ENCODE data around the gene AHRR. TPM values are rescaled to one million over a fixed set of nuclear protein-coding genes. Genes with fewer than 3 reads are reported as not detected.

The AHRR gene
- total RNA-seq, 1 experiment from 2014 or later = 2.6 TPM

DNA sequence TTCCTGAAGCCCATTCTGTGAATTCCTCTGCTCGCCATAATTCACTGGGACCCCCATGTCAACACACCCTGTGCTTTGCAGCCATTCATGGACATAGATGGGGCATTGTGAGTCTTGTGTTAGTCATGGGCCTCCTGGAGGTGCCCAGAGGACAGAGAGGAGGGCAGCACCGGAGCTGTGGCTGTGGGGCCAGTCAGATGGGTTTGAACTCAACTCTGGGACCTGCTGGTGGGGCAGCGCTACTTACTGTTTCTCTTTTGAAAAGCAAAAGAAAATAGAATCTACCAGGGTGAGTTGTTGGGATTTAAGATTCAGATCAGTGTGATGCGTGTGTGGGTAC is 110.2 kb downstream of the AHRR start:
- H3K9ac ChIP-seq (ENCODE audit: low read length) = no peak overlapping the region
- no peak overlapping the region for H3K4me3 ChIP-seq (ENCODE audit: low read length)
- no peak overlapping the region for H3K4me2 ChIP-seq (ENCODE audit: low read depth, low read length, poor library complexity, severe bottlenecking)
- no peaks in the 10 kb centered on the region for H4K20me1 ChIP-seq (ENCODE audit: insufficient read depth, low read depth, low read length)
- no peaks in the 10 kb centered on the region for H3K79me2 ChIP-seq (ENCODE audit: low read length)
- H3K36me3 ChIP-seq (ENCODE audit: insufficient read depth, low read length) = no peaks in the 10 kb centered on the region
- H3K27ac ChIP-seq (ENCODE audit: low read length) = no peak overlapping the region
- H3K27me3 ChIP-seq (ENCODE audit: low read length) = no peaks in the 10 kb centered on the region
- no peaks in the 10 kb centered on the region for H3K4me1 ChIP-seq (ENCODE audit: low read length)
- H3K9me3 ChIP-seq (ENCODE audit: low read length) = no peaks in the 10 kb centered on the region
- no peak overlapping the region for H2AFZ ChIP-seq (ENCODE audit: low read length)
- no peak for DNase-seq
- H3K9me2 ChIP-seq (replicated peaks; ENCODE audit: insufficient read depth, low read length) = no peaks in the 10 kb centered on the region

DNA sequence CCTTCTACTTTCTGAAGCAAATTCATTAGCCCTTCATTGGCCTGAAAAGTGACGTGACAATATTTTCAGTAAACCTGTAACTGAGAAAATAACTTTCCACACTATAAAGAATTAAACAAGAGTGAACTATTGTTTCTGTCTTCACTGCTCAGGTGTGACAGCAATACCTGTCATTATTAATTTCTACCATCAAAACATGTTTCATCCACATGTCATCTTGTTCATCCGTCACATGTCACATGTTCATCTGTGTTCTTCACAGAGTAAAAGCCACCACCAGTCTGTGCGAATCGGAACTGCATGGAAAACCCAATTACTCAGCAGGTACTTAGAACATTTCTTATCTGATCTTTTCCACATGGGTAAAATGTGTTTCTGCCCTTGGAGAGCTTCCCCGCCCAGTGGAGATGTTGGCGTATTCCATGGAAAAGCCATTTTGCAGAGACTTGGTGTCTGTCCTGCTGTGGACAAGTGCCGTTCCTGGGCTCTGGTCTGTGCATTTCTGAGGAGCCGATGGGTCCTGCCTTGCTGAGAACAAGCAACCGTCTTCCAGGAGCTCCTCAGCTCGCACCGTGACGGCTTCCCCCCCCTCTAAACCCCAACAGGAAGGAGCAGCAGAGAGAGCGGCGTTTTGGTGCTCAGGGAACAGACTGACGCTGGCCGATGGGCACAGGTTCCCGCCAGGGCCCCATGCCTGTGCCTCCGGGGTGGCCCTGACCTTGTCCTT is 110.8 kb downstream of the AHRR start:
- DNase-seq = no peak
- no peaks in the 10 kb centered on the region for H3K4me1 ChIP-seq (ENCODE audit: low read length)
- no peak overlapping the region for H3K4me2 ChIP-seq (ENCODE audit: low read depth, low read length, poor library complexity, severe bottlenecking)
- no peak overlapping the region for H2AFZ ChIP-seq (ENCODE audit: low read length)
- H3K9me2 ChIP-seq (replicated peaks; ENCODE audit: insufficient read depth, low read length) = no peaks in the 10 kb centered on the region
- no peak overlapping the region for H3K4me3 ChIP-seq (ENCODE audit: low read length)
- H3K36me3 ChIP-seq (ENCODE audit: insufficient read depth, low read length) = no peaks in the 10 kb centered on the region
- no peaks in the 10 kb centered on the region for H3K27me3 ChIP-seq (ENCODE audit: low read length)
- no peak overlapping the region for H3K27ac ChIP-seq (ENCODE audit: low read length)
- no peaks in the 10 kb centered on the region for H3K9me3 ChIP-seq (ENCODE audit: low read length)
- H3K9ac ChIP-seq (ENCODE audit: low read length) = no peak overlapping the region
- no peaks in the 10 kb centered on the region for H3K79me2 ChIP-seq (ENCODE audit: low read length)
- H4K20me1 ChIP-seq (ENCODE audit: insufficient read depth, low read depth, low read length) = no peaks in the 10 kb centered on the region

DNA sequence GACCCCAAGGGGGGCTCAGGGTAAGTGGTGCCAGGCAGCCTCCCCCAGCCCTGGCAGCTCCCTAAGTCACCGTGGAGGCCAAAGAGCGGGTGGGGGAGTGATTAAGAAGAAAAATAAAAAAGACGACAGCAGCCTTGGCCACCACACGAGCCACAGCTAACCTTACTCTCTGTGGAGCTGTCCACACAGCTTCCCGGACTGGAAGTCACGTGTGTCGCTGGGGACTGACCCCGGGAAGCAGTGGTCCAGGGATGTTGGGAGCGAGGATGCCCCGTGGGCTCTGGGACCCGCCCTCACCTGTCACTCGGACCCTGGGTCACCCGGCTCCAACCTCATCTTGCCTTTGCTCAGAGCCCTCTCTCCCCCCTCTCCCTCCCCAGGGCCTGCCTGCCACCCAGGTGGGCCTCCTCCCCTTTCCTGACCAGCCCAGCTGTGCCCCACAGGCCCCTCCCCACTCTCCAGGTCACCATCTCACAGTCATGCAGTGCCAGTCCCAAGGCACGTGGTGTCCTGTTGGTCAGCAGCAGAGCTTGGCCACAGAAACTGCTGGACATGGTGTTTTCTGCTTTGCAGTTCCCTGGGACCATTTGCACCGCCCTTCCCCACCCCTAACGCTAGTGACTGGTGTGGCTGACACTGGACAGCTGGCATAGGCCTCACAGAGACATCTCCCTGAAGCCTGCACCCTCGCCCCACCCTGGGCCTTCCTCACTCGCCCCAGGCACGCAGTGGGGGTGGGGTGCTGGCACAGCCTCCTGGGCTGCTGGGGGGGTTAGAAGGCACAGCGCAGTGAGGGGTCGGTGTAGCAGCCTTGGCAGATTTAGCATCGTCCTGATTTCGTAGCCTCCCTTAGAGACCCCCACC is 111.6 kb downstream of the AHRR start:
- no peak overlapping the region for H3K27ac ChIP-seq (ENCODE audit: low read length)
- no peaks in the 10 kb centered on the region for H3K9me3 ChIP-seq (ENCODE audit: low read length)
- H3K4me2 ChIP-seq (ENCODE audit: low read depth, low read length, poor library complexity, severe bottlenecking) = no peak overlapping the region
- DNase-seq = no peak
- H4K20me1 ChIP-seq (ENCODE audit: insufficient read depth, low read depth, low read length) = no peaks in the 10 kb centered on the region
- no peaks in the 10 kb centered on the region for H3K79me2 ChIP-seq (ENCODE audit: low read length)
- no peaks in the 10 kb centered on the region for H3K4me1 ChIP-seq (ENCODE audit: low read length)
- no peaks in the 10 kb centered on the region for H3K27me3 ChIP-seq (ENCODE audit: low read length)
- H3K36me3 ChIP-seq (ENCODE audit: insufficient read depth, low read length) = no peaks in the 10 kb centered on the region
- no peak overlapping the region for H2AFZ ChIP-seq (ENCODE audit: low read length)
- H3K9me2 ChIP-seq (replicated peaks; ENCODE audit: insufficient read depth, low read length) = no peaks in the 10 kb centered on the region
- H3K9ac ChIP-seq (ENCODE audit: low read length) = no peak overlapping the region
- no peak overlapping the region for H3K4me3 ChIP-seq (ENCODE audit: low read length)

DNA sequence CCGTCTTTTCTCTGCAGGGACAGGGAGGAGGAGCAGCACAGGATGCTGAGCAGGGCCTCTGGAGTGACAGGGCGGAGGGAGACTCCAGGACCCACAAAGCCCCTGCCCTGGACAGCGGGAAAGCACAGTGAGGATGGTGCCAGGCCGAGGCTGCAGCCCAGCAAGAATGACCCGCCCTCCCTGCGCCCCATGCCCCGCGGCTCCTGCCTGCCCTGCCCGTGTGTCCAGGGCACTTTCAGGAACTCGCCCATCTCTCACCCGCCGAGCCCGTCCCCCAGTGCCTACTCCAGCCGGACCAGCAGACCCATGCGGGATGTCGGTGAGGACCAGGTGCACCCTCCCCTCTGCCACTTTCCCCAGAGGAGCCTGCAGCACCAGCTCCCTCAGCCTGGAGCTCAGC is 112.3 kb downstream of the AHRR start:
- H3K9ac ChIP-seq (ENCODE audit: low read length) = no peak overlapping the region
- H3K27ac ChIP-seq (ENCODE audit: low read length) = no peak overlapping the region
- H2AFZ ChIP-seq (ENCODE audit: low read length) = no peak overlapping the region
- DNase-seq = no peak
- H3K4me3 ChIP-seq (ENCODE audit: low read length) = no peak overlapping the region
- H3K27me3 ChIP-seq (ENCODE audit: low read length) = no peaks in the 10 kb centered on the region
- H4K20me1 ChIP-seq (ENCODE audit: insufficient read depth, low read depth, low read length) = no peaks in the 10 kb centered on the region
- H3K79me2 ChIP-seq (ENCODE audit: low read length) = no peaks in the 10 kb centered on the region
- H3K9me2 ChIP-seq (replicated peaks; ENCODE audit: insufficient read depth, low read length) = no peaks in the 10 kb centered on the region
- no peaks in the 10 kb centered on the region for H3K9me3 ChIP-seq (ENCODE audit: low read length)
- H3K4me2 ChIP-seq (ENCODE audit: low read depth, low read length, poor library complexity, severe bottlenecking) = no peak overlapping the region
- H3K36me3 ChIP-seq (ENCODE audit: insufficient read depth, low read length) = no peaks in the 10 kb centered on the region
- H3K4me1 ChIP-seq (ENCODE audit: low read length) = no peaks in the 10 kb centered on the region

DNA sequence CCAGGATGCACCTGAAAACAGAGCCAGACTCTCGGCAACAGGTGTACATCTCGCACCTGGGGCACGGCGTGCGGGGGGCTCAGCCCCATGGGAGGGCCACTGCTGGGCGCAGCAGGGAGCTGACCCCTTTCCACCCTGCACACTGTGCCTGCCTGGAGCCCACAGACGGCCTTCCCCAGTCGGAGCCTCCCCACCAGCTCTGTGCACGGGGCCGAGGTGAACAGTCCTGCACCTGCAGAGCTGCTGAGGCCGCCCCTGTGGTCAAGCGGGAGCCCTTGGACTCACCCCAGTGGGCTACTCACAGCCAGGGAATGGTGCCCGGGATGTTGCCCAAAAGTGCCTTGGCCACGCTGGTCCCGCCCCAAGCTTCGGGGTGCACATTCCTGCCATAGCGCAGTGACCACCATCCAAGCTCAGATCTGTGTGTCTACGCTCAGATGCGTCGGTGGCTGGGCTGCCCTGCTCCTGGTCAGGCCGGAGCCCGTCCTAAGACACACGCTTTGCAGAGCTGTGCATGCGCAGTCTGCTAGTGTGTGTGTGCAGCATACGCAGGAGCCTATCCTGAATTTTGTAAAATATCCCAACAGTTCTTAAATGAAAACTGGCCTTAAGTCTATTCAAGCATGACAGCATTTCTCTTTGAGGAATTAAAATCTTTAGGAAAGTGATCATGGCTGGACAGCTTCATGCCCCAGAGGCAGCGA is 113.1 kb downstream of the AHRR start:
- Histone ChIP-seq H3K79me2 (ENCODE audit: low read length) (no peaks in the 10 kb centered on the region), H3K27ac (ENCODE audit: low read length) (no peak overlapping the region), H3K27me3 (ENCODE audit: low read length) (no peaks in the 10 kb centered on the region), H3K4me3 (ENCODE audit: low read length) (no peak overlapping the region), H4K20me1 (ENCODE audit: insufficient read depth, low read depth, low read length) (no peaks in the 10 kb centered on the region), H3K9me3 (ENCODE audit: low read length) (no peaks in the 10 kb centered on the region), H3K4me1 (ENCODE audit: low read length) (no peaks in the 10 kb centered on the region), H3K4me2 (ENCODE audit: low read depth, low read length, poor library complexity, severe bottlenecking) (no peak overlapping the region), H2AFZ (ENCODE audit: low read length) (no peak overlapping the region), H3K36me3 (ENCODE audit: insufficient read depth, low read length) (no peaks in the 10 kb centered on the region), H3K9me2 (replicated peaks; ENCODE audit: insufficient read depth, low read length) (no peaks in the 10 kb centered on the region), H3K9ac (ENCODE audit: low read length) (no peak overlapping the region)
- no peak for DNase-seq

DNA sequence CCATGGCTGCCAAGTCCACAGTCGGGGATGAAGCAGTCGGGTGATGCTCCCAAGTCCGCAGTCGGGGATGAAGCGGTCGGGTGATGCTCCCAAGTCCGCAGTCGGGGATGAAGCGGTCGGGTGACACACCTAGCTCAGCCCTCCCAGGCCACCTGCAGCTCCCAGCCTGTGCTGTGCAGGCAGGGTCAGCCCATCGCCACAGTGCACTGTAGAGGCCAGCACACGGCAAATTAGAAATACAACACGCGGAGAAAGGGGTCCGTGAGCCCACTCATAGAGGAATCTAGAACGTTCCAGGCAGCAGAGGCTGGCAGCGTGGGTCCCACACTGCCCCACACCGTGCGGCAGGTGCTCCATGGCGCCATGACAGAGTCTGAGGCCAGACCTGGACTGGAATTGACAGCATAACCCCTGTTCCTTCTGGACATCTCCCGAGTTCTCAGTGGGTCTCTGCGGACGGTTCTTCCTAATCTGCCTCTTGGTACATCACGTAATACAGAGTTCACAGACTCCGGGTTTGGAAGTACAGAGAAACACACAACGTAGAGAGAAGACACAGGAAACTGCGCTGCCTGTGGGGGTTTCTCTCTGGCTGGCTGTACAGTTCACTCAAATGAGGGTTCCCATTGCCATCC is 113.8 kb downstream of the AHRR start:
- peaks cover 5% of the 10 kb centered on the region for H3K4me1 ChIP-seq (ENCODE audit: low read length)
- no peaks in the 10 kb centered on the region for H4K20me1 ChIP-seq (ENCODE audit: insufficient read depth, low read depth, low read length)
- no peaks in the 10 kb centered on the region for H3K9me3 ChIP-seq (ENCODE audit: low read length)
- DNase-seq = no peak
- H3K9ac ChIP-seq (ENCODE audit: low read length) = no peak overlapping the region
- H2AFZ ChIP-seq (ENCODE audit: low read length) = no peak overlapping the region
- H3K4me3 ChIP-seq (ENCODE audit: low read length) = no peak overlapping the region
- no peaks in the 10 kb centered on the region for H3K27me3 ChIP-seq (ENCODE audit: low read length)
- H3K9me2 ChIP-seq (replicated peaks; ENCODE audit: insufficient read depth, low read length) = no peaks in the 10 kb centered on the region
- H3K27ac ChIP-seq (ENCODE audit: low read length) = no peak overlapping the region
- H3K4me2 ChIP-seq (ENCODE audit: low read depth, low read length, poor library complexity, severe bottlenecking) = no peak overlapping the region
- H3K79me2 ChIP-seq (ENCODE audit: low read length) = no peaks in the 10 kb centered on the region
- no peaks in the 10 kb centered on the region for H3K36me3 ChIP-seq (ENCODE audit: insufficient read depth, low read length)

DNA sequence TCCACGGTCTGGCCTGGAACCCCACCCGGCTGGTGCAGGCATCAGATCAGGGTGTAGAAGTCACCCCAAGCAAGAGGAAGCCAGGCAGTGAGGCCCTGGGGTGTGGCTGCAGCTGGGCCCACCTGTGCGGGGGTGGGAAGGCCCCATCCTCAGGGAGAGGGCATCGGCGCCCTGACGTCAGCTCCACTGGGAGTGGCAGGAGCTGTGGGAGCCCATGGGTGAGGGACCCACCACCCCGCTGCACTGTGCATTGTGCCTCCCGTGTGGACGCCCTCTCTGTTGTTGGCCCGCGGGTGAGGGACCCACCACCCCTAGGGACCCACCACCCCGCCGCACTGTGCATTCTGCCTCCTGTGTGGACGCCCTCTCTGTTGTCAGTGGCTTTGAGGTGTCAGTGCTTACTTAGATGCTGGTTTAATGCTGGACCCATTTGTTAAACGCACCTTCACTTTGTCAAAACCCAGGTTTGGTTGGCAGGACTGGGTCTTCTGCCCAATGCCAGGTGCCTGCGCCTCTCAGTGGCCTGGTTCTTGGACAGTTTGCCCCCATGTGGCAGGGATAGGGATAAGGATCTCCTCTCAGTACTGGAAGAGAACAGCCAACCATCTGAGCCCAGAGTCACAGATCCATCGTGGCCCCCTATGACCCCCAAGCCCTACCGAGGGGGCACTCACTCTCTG is 114.6 kb downstream of the AHRR start:
- DNase-seq = peak; percentile 69
- Histone ChIP-seq H3K79me2 (ENCODE audit: low read length) (no peaks in the 10 kb centered on the region), H3K36me3 (ENCODE audit: insufficient read depth, low read length) (no peaks in the 10 kb centered on the region), H3K4me3 (ENCODE audit: low read length) (no peak overlapping the region), H3K9me2 (replicated peaks; ENCODE audit: insufficient read depth, low read length) (no peaks in the 10 kb centered on the region), H2AFZ (ENCODE audit: low read length) (no peak overlapping the region), H3K27me3 (ENCODE audit: low read length) (no peaks in the 10 kb centered on the region), H3K27ac (ENCODE audit: low read length) (no peak overlapping the region), H3K4me1 (ENCODE audit: low read length) (peaks cover 14% of the 10 kb centered on the region), H3K9ac (ENCODE audit: low read length) (no peak overlapping the region), H3K9me3 (ENCODE audit: low read length) (no peaks in the 10 kb centered on the region), H3K4me2 (ENCODE audit: low read depth, low read length, poor library complexity, severe bottlenecking) (no peak overlapping the region), H4K20me1 (ENCODE audit: insufficient read depth, low read depth, low read length) (no peaks in the 10 kb centered on the region)

Data from Karpas-422 (cell line).